ENCODE measurements around the gene ZNF333. TPM values are rescaled to one million over a fixed set of nuclear protein-coding genes. Genes with fewer than 3 reads are reported as not detected.
A peak's percentile ranks its signal among the peaks of the same experiment; 100 is the strongest.

ZNF333 gene
- total RNA-seq, 4 donors from 2014 or later = 22.8 to 50.1 (median 26.0) TPM

DNA sequence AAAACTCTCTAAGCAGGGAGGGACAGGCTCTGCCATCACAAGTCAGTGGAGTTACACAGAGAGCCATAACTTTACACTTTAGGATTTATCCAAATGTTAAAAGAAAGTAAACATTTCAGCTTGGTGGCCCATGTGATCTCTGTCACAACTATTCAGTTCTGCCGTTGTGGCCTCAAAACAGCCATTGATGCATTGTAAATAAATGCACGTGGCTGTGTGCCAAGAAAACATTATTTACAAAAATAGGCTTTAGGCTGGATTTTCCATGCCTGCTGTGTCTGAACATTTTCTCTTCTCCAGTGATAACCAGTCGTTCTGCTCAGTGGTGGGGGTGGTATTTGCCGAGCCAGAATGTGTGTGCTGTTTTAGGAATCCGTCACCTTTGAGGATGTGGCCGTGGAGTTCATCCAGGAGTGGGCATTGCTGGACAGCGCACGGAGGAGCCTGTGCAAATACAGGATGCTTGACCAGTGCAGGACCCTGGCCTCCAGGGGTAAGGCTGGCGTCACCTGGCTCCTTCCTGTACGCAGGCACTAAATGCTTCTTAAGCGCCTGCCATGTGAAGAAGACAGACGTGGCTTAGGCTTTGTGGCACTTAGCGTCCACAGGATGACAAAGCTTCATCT is 4.9 kb downstream of the ZNF333 start:
- no peaks in the 10 kb centered on the region for H3K27me3 ChIP-seq
- 76 to 78% methylated on average over 12 of the region's 13 CpGs for WGBS, 2 donors
- H3K9me3 ChIP-seq = no peaks in the 10 kb centered on the region
- TF ChIP-seq, protein P1, sequence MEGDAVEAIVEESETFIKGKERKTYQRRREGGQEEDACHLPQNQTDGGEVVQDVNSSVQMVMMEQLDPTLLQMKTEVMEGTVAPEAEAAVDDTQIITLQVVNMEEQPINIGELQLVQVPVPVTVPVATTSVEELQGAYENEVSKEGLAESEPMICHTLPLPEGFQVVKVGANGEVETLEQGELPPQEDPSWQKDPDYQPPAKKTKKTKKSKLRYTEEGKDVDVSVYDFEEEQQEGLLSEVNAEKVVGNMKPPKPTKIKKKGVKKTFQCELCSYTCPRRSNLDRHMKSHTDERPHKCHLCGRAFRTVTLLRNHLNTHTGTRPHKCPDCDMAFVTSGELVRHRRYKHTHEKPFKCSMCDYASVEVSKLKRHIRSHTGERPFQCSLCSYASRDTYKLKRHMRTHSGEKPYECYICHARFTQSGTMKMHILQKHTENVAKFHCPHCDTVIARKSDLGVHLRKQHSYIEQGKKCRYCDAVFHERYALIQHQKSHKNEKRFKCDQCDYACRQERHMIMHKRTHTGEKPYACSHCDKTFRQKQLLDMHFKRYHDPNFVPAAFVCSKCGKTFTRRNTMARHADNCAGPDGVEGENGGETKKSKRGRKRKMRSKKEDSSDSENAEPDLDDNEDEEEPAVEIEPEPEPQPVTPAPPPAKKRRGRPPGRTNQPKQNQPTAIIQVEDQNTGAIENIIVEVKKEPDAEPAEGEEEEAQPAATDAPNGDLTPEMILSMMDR (IDR thresholded peaks at IDR 0.05) = no peak
- TF ChIP-seq POLR2A (IDR thresholded peaks at IDR 0.05) = no peak
- H3K4me1 ChIP-seq = peaks cover 0 to 25% of the 10 kb centered on the region in 2 donors
- intact Hi-C loops (cut with DNase I) = no loop called here
- no peak overlapping the region for H3K27ac ChIP-seq
- H3K36me3 ChIP-seq = peaks cover 22 to 29% of the 10 kb centered on the region in 2 donors
- peak; percentile 11 to 60 for DNase-seq
- no peak overlapping the region for H3K4me3 ChIP-seq (replicated peaks in 1 of 3)

GRCh38 chr19:14695471-14695870 is 5.6 kb downstream of the ZNF333 start:
- Histone ChIP-seq H3K27me3 (no peaks in the 10 kb centered on the region), H3K27ac (no peak overlapping the region), H3K9me3 (no peaks in the 10 kb centered on the region), H3K4me1 (peaks cover 0 to 24% of the 10 kb centered on the region in 2 donors), H3K36me3 (peaks cover 30 to 36% of the 10 kb centered on the region in 2 donors), H3K4me3 (replicated peaks in 1 of 3) (no peak overlapping the region)
- intact Hi-C loops (cut with DNase I) = no loop called here
- TF ChIP-seq POLR2A (IDR thresholded peaks at IDR 0.05) = no peak
- TF ChIP-seq, protein P1 (IDR thresholded peaks at IDR 0.05) = no peak
- 90 to 94% methylated on average over 5 of the region's 5 CpGs for WGBS, 2 donors
- DNase-seq = no peak

- Histone ChIP-seq H3K27ac (no peak overlapping the region), H3K9me3 (no peaks in the 10 kb centered on the region), H3K36me3 (peaks cover 58 to 72% of the 10 kb centered on the region in 2 donors), H3K27me3 (no peaks in the 10 kb centered on the region), H3K4me1 (peaks cover 0 to 6% of the 10 kb centered on the region in 2 donors), H3K4me3 (replicated peaks in 1 of 3) (no peak overlapping the region)
- 91 to 92% methylated on average over 8 of the region's 8 CpGs for WGBS, 2 donors
- no peak for DNase-seq
- intact Hi-C loops (cut with DNase I) = no loop called here
- no peak for TF ChIP-seq POLR2A (IDR thresholded peaks at IDR 0.05)
Observed at GRCh38 chr19:14699641-14700040, 9.8 kb downstream of the ZNF333 start.

GRCh38 chr19:14700711-14701375 is 11.0 kb downstream of the ZNF333 start:
- H3K9me3 ChIP-seq = no peaks in the 10 kb centered on the region
- intact Hi-C loops (cut with DNase I) = no loop called here
- TF ChIP-seq, protein P1 (IDR thresholded peaks at IDR 0.05) = no peak
- TF ChIP-seq POLR2A (IDR thresholded peaks at IDR 0.05) = no peak
- H3K4me3 ChIP-seq (replicated peaks in 1 of 3) = no peak overlapping the region
- no peaks in the 10 kb centered on the region for H3K4me1 ChIP-seq
- no peaks in the 10 kb centered on the region for H3K27me3 ChIP-seq
- no peak for DNase-seq
- H3K36me3 ChIP-seq = peaks cover 62 to 66% of the 10 kb centered on the region in 2 donors
- H3K27ac ChIP-seq = no peak overlapping the region
- 93 to 98% methylated on average over 8 to 9 of the region's 9 CpGs for WGBS, 2 donors

DNA sequence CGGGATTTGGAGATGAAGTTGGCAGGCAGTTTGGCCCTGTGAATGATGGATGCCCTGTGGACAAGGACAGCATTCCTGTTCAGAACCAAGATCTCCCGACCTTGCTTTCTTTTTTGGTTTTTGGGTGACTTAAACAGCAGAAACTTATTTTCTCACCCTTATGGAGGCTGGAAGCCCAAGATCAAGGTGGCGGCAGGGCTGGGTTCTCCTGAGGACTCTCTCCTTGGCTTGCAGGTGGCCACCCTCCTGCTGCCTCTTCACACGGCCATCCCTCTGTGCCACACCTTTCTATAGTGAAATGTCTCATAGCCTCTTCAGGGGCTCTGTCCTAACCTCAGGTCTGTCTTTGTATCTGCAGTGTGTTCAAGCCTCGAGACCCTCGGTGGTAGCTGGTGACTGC is 14.0 kb downstream of the ZNF333 start:
- Histone ChIP-seq H3K4me1 (no peaks in the 10 kb centered on the region), H3K36me3 (peaks cover 74 to 76% of the 10 kb centered on the region in 2 donors), H3K27ac (no peak overlapping the region), H3K9me3 (no peaks in the 10 kb centered on the region), H3K4me3 (replicated peaks in 1 of 3) (no peak overlapping the region), H3K27me3 (no peaks in the 10 kb centered on the region)
- intact Hi-C loops (cut with DNase I) = no loop called here
- TF ChIP-seq, protein P1 (IDR thresholded peaks at IDR 0.05) = no peak
- no peak for TF ChIP-seq POLR2A (IDR thresholded peaks at IDR 0.05)
- no peak for DNase-seq
- WGBS, 2 donors = 92 to 93% methylated on average over 6 of the region's 6 CpGs
